Endothelial cell of umbilical vein (primary cell): ENCODE data around the gene GSN. TPM values are rescaled to one million over a fixed set of nuclear protein-coding genes. Genes with fewer than 3 reads are reported as not detected.

Experiments used
- BruUV-seq: library from RNA; stranded (reverse); fragments of 400-500 nt; replicated peaks from 2 replicates; lab custom pipeline; 2021; lab: Mats Ljungman, UMichigan
- CTCF ChIA-PET: fragments of 300-600, 350-600 bp; sonication (Branson Sonifier 250); formaldehyde crosslinking; loops from one replicate; lab custom pipeline; 2021; ENCODE audit warnings: antibody characterized with exemption, inconsistent platforms; lab: Charles Lee
- POLR2A ChIA-PET: fragments of 300-600, 350-600 bp; sonication (Branson Sonifier 250); formaldehyde crosslinking; loops from one replicate; lab custom pipeline; 2021; ENCODE audit warnings: antibody characterized with exemption, inconsistent platforms; lab: Charles Lee
- DNase-seq: peaks from one replicate; pipeline ENCODE4 v3.0.0-alpha.2; 2011; ENCODE audit warnings: low read depth, low spot score
- FAIRE-seq: peaks from 2 replicates; lab custom pipeline; 2011; peaks lifted over from hg19 to GRCh38; lab: Jason Lieb, UNC
- H2AFZ ChIP-seq: 2 replicates; pipeline ENCODE4 v1.6.0; 2012; ENCODE audit warnings: low read depth, low read length, control low read depth, inconsistent platforms
- H3K27ac ChIP-seq: 2 replicates; pipeline ENCODE4 v1.5.1; 2011; ENCODE audit warnings: low read depth, mild to moderate bottlenecking, control low read depth, low read length, moderate library complexity; ENCODE audit not compliant: insufficient read depth
- H3K27me3 ChIP-seq, 2 experiments: 2 replicates each; pipeline versions ENCODE4 v1.6.0 to v1.6.1; 2011; ENCODE audit warnings: low read length in 2 of 2, mixed read lengths in 1 of 2; ENCODE audit not compliant: control insufficient read depth in 2 of 2, insufficient read depth in 2 of 2
- H3K36me3 ChIP-seq, 2 experiments: 2 replicates in 1 of 2; 3 replicates in 1 of 2; pipeline ENCODE4 v1.5.1; 2011; ENCODE audit warnings: low read length in 2 of 2, mild to moderate bottlenecking in 1 of 2, moderate library complexity in 1 of 2; ENCODE audit not compliant: control insufficient read depth in 2 of 2, insufficient read depth in 2 of 2; ENCODE audit errors: extremely low read depth in 1 of 2
- H3K4me1 ChIP-seq: 3 replicates; pipeline ENCODE4 v1.5.1; 2011; ENCODE audit warnings: mild to moderate bottlenecking, low read length; ENCODE audit not compliant: control insufficient read depth, insufficient read depth; ENCODE audit errors: extremely low read depth
- H3K4me2 ChIP-seq: 2 replicates; pipeline ENCODE4 v1.6.1; 2011; ENCODE audit warnings: low read length, control low read depth, mixed read lengths; ENCODE audit not compliant: insufficient read depth
- H3K4me3 ChIP-seq, 3 experiments: fragments of 200-600 bp in 1 of 3; sonication (generic), shearing (Covaris generic) in 1 of 3; replicated peaks in 1 of 3; 2 replicates each; pipeline ENCODE4 v1.5.1; 2011 to 2016; ENCODE audit warnings: control low read depth in 3 of 3, low read length in 3 of 3, mild to moderate bottlenecking in 2 of 3, inconsistent platforms in 1 of 3, low read depth in 1 of 3, moderate library complexity in 1 of 3; ENCODE audit not compliant: insufficient read depth in 1 of 3
- H3K79me2 ChIP-seq: 2 replicates; pipeline ENCODE4 v1.6.0; 2012; ENCODE audit warnings: low read length, inconsistent platforms; ENCODE audit not compliant: control insufficient read depth, insufficient read depth
- H3K9ac ChIP-seq: replicated peaks from 2 replicates; pipeline ENCODE3; 2011; ENCODE audit warnings: low read length, control low read depth; ENCODE audit not compliant: insufficient read depth; ENCODE audit errors: extremely low read depth
- H3K9me1 ChIP-seq: replicated peaks from 3 replicates; pipeline ENCODE4 v1.6.0; 2011; ENCODE audit warnings: mild to moderate bottlenecking, low read length; ENCODE audit not compliant: control insufficient read depth, insufficient read depth; ENCODE audit errors: extremely low read depth
- H3K9me3 ChIP-seq: replicated peaks from 2 replicates; pipeline ENCODE4 v1.5.1; 2012; ENCODE audit warnings: low read length, inconsistent platforms; ENCODE audit not compliant: control insufficient read depth, insufficient read depth
- H4K20me1 ChIP-seq: replicated peaks from 2 replicates; pipeline ENCODE3; 2011; ENCODE audit warnings: mild to moderate bottlenecking, low read length; ENCODE audit not compliant: control insufficient read depth, insufficient read depth; ENCODE audit errors: extremely low read depth
- GATA2 ChIP-seq: IDR thresholded peaks from 2 replicates; pipeline ENCODE4 v1.7.0; 2011; ENCODE audit warnings: low read depth, mild to moderate bottlenecking, moderate library complexity, mixed read lengths, low read length; ENCODE audit not compliant: insufficient read length, insufficient read depth
- JUN ChIP-seq: IDR thresholded peaks from 2 replicates; pipeline ENCODE4 v1.6.1; 2011; ENCODE audit warnings: borderline replicate concordance, low read depth; ENCODE audit not compliant: insufficient read length, insufficient read depth
- dilution Hi-C: fragments of 300-500 bp; cut with MboI; formaldehyde crosslinking; loops from one replicate; pipeline ENCODE4 v1.15.0; 2019; ENCODE audit warnings: low sequenced_read_pairs; ENCODE audit not compliant: extremely low pct_ligation_motif_present
- intact Hi-C: fragments of 100-400 bp; cut with micrococcal nuclease; formaldehyde crosslinking; loops from one replicate; pipeline ENCODE4 v1.10.0; 2022
- polyA plus RNA-seq, 4 experiments: library from polyadenylated mRNA; depleted of rRNA in 3 of 4; stranded (reverse) in 3 of 4; unstranded in 1 of 4; fragments of >200 nt; gene quantifications; 2 replicates each; pipeline versions ENCODE4 v1.2.1 to v1.2.3, GENCODE V29; 2011 to 2012; ENCODE audit warnings: missing spikeins in 1 of 4
- total RNA-seq: library from RNA; stranded (reverse); gene quantifications from 2 replicates; pipeline ENCODE4 v1.2.3, GENCODE V29; 2021
- TF ChIP-seq, protein P1 (sequence below): IDR thresholded peaks from 2 replicates; pipeline ENCODE4 v1.6.1; 2011; ENCODE audit not compliant: insufficient read depth, insufficient read length
- TF ChIP-seq, protein P2 (sequence below), 2 donors: IDR thresholded peaks; 1 replicate in 1 of 2; 2 replicates in 1 of 2; pipeline ENCODE4 v1.5.1; 2011; ENCODE audit warnings: low read length in 2 of 2, mild to moderate bottlenecking in 2 of 2, moderate library complexity in 2 of 2, control low read depth in 1 of 2, inconsistent platforms in 1 of 2, low read depth in 1 of 2; ENCODE audit not compliant: insufficient read depth in 1 of 2; ENCODE audit errors: extremely low read depth in 1 of 2

Gene GSN
- total and polyA plus RNA-seq, 2 donors (not counting 3 experiments of a cell fraction or from before 2014, with no cell fraction given), result 130 to 232 TPM

DNA sequence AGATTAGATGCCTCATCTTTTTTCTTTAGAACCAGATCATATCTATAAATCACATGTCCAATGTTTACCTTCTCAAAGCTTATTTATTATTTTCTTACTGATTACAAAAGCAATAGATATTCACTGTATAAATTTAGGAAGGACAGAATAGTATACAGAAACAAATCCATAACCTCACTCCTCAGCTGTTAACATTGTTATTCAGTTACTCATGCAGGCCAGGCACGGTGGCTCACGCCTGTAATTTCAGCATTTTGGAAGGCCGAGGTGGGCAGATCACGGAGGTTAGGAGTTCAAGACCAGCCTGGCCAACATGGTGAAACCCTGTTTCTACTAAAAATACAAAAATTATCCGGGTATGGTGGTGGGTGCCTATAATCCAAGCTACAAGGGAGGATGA lies 86.8 kb downstream of the GSN start:
- Histone ChIP-seq H3K27me3 (no peaks in the 10 kb centered on the region), H3K36me3 (peaks cover 3 to 10% of the 10 kb centered on the region in 2 experiments), H3K27ac (peak overlapping the region; percentile 86), H3K79me2 (peaks cover 37% of the 10 kb centered on the region), H3K9me3 (no peaks in the 10 kb centered on the region), H2AFZ (no peak overlapping the region), H3K4me3 (no peak overlapping the region), H3K9ac (peak overlapping the region; percentile 70), H3K9me1 (no peaks in the 10 kb centered on the region), H3K4me2 (peak overlapping the region; percentile 45), H4K20me1 (no peaks in the 10 kb centered on the region), H3K4me1 (peaks cover 86% of the 10 kb centered on the region)
- POLR2A ChIA-PET, result interaction anchor here (2.5 kb wide), 1 partner anchor 9 kb away, joined by 11 read pairs; no protein-coding TSS in a partner anchor
- TF ChIP-seq, protein P1, sequence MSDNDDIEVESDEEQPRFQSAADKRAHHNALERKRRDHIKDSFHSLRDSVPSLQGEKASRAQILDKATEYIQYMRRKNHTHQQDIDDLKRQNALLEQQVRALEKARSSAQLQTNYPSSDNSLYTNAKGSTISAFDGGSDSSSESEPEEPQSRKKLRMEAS, result no peak
- no peak for TF ChIP-seq GATA2
- intact Hi-C loops (loop anchor here (1.0 kb wide), 2 partner anchors 28 to 67 kb away; no protein-coding TSS in a partner anchor), dilution Hi-C loops (no loop called here)
- CTCF ChIA-PET, result interaction anchor here (0.8 to 4.7 kb wide), 7 partner anchors 9 to 143 kb away, joined by 3 to 34 read pairs (median 7); no protein-coding TSS in a partner anchor
- BruUV-seq, result no TSS peak
- no peak for FAIRE-seq
- DNase-seq, result no peak

DNA sequence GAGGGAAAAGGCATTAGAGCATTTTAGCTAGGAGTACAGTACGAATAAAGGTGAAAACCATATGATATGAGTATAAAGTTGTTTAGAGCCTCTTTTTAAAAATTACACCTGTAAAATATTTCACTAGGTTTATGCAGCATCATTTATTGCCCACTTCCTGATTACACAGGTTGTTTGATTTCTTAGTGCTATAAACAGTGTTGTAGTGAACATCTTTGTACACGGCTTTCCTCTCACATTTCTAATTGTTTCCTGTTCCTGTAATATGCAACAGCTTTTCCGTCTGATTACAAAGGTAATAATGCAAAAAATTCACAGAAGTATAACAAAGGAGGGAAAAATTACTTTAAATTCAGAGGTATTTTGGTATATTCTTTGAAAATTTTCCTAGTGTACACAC lies 89.0 kb downstream of the GSN start:
- Histone ChIP-seq H3K27me3 (no peaks in the 10 kb centered on the region), H2AFZ (no peak overlapping the region), H4K20me1 (no peaks in the 10 kb centered on the region), H3K9me3 (no peaks in the 10 kb centered on the region), H3K9ac (peak overlapping the region; percentile 39), H3K36me3 (peaks cover 3 to 7% of the 10 kb centered on the region in 2 experiments), H3K79me2 (peaks cover 55% of the 10 kb centered on the region), H3K4me1 (peaks cover 93% of the 10 kb centered on the region), H3K4me2 (peak overlapping the region; percentile 37), H3K4me3 (no peak overlapping the region), H3K27ac (peak overlapping the region; percentile 87), H3K9me1 (no peaks in the 10 kb centered on the region)
- ChIA-PET CTCF (interaction anchor here (1.3 to 4.7 kb wide), 4 partner anchors 10 to 79 kb away, joined by 3 to 34 read pairs (median 8); no protein-coding TSS in a partner anchor), POLR2A (interaction anchor here (1.5 kb wide), 1 partner anchor 12 kb away, joined by 4 read pairs; no protein-coding TSS in a partner anchor)
- DNase-seq (peak; percentile 61), FAIRE-seq (no peak)
- no TSS peak for BruUV-seq
- intact Hi-C loops (no loop called here), dilution Hi-C loops (no loop called here)
- peak; percentile 36 for TF ChIP-seq JUN
- TF ChIP-seq, protein P2, sequence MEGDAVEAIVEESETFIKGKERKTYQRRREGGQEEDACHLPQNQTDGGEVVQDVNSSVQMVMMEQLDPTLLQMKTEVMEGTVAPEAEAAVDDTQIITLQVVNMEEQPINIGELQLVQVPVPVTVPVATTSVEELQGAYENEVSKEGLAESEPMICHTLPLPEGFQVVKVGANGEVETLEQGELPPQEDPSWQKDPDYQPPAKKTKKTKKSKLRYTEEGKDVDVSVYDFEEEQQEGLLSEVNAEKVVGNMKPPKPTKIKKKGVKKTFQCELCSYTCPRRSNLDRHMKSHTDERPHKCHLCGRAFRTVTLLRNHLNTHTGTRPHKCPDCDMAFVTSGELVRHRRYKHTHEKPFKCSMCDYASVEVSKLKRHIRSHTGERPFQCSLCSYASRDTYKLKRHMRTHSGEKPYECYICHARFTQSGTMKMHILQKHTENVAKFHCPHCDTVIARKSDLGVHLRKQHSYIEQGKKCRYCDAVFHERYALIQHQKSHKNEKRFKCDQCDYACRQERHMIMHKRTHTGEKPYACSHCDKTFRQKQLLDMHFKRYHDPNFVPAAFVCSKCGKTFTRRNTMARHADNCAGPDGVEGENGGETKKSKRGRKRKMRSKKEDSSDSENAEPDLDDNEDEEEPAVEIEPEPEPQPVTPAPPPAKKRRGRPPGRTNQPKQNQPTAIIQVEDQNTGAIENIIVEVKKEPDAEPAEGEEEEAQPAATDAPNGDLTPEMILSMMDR (IDR thresholded peaks at IDR 0.05; ENCODE audit: extremely low read depth in 1 of 2, insufficient read depth in 1 of 2, low read depth in 1 of 2, low read length in 2 of 2), result no peak
